HG02642 (cell line): ENCODE results near the gene TOM1L2.

Source experiments
- ATAC-seq: cut with Tn5 transposase; IDR thresholded peaks from one replicate; pipeline ENCODE4 v1.9.1; 2021; ENCODE audit warnings: mild to moderate bottlenecking; ENCODE audit not compliant: unreplicated experiment, poor library complexity

Gene TOM1L2

GRCh38 chr17:17824783-17825614, 147.2 kb downstream of the TOM1L2 start:
- no peak for ATAC-seq

- ATAC-seq = peak; percentile 6
Measured at GRCh38 chr17:17824119-17824782, 147.9 kb downstream of the TOM1L2 start.

- ATAC-seq = peak; percentile 79
Measured at GRCh38 chr17:17823433-17824118, 148.6 kb downstream of the TOM1L2 start.

- ATAC-seq = no peak
Measured at GRCh38 chr17:17822616-17823015, 149.6 kb downstream of the TOM1L2 start.

- ATAC-seq = no peak
Measured at GRCh38 chr17:17822189-17822588, 150.0 kb downstream of the TOM1L2 start.

GRCh38 chr17:17820463-17821158, 151.6 kb downstream of the TOM1L2 start:
- no peak for ATAC-seq

- no peak for ATAC-seq
Measured at GRCh38 chr17:17820046-17820445, 152.2 kb downstream of the TOM1L2 start.

GRCh38 chr17:17819561-17819995, 152.6 kb downstream of the TOM1L2 start:
- peak; percentile 55 for ATAC-seq

- ATAC-seq = no peak
Measured at GRCh38 chr17:17819111-17819510, 153.1 kb downstream of the TOM1L2 start.

GRCh38 chr17:17818088-17818526, 154.1 kb downstream of the TOM1L2 start:
- ATAC-seq = no peak

- no peak for ATAC-seq
Measured at GRCh38 chr17:17817552-17817947, 154.7 kb downstream of the TOM1L2 start.

- ATAC-seq = no peak
Measured at GRCh38 chr17:17816831-17817551, 155.2 kb downstream of the TOM1L2 start.

- ATAC-seq = no peak
Measured at GRCh38 chr17:17816240-17816814, 155.9 kb downstream of the TOM1L2 start.

GRCh38 chr17:17815436-17816200, 156.6 kb downstream of the TOM1L2 start:
- ATAC-seq = no peak

- no peak for ATAC-seq
Measured at GRCh38 chr17:17815062-17815406, 157.2 kb downstream of the TOM1L2 start.

GRCh38 chr17:17814162-17815061, 157.8 kb downstream of the TOM1L2 start:
- no peak for ATAC-seq

GRCh38 chr17:17813725-17814095, 158.5 kb downstream of the TOM1L2 start:
- ATAC-seq = no peak
